AG10803 (cell line): ENCODE data around the gene SRSF4.

Source experiments
- DNase-seq: peaks from one replicate; pipeline ENCODE4 v3.0.0; 2010; ENCODE audit warnings: low read depth
- H3K4me3 ChIP-seq: 2 replicates; pipeline ENCODE4 v1.5.1; 2011; ENCODE audit warnings: mild to moderate bottlenecking, low read length, control low read depth
- CTCF ChIP-seq: conservative IDR thresholded peaks from 2 replicates; pipeline ENCODE4 v1.5.1; 2011; ENCODE audit warnings: mild to moderate bottlenecking, low read length, control low read depth, inconsistent platforms

SRSF4 gene

GRCh38 chr1:29120947-29121485 is 60.7 kb downstream of the SRSF4 start:
- TF ChIP-seq CTCF = peak; percentile 22; the same call in 1 of the 2 replicates
- no peak overlapping the region for H3K4me3 ChIP-seq
- DNase-seq = peak; percentile 31

GRCh38 chr1:29120367-29120766 is 61.3 kb downstream of the SRSF4 start:
- no peak for DNase-seq
- TF ChIP-seq CTCF = no peak
- H3K4me3 ChIP-seq = no peak overlapping the region

- no peak for DNase-seq
- H3K4me3 ChIP-seq = no peak overlapping the region
- no peak for TF ChIP-seq CTCF
These were observed 62.4 kb downstream of the SRSF4 start for GRCh38 chr1:29119121-29119929.

GRCh38 chr1:29117381-29117780 is 64.3 kb downstream of the SRSF4 start:
- TF ChIP-seq CTCF = peak; percentile 29
- DNase-seq = no peak
- H3K4me3 ChIP-seq = no peak overlapping the region

- TF ChIP-seq CTCF = no peak
- DNase-seq = no peak
- H3K4me3 ChIP-seq = no peak overlapping the region
These were observed 67.0 kb downstream of the SRSF4 start for GRCh38 chr1:29114654-29115053.

GRCh38 chr1:29113413-29114117 is 68.1 kb downstream of the SRSF4 start:
- no peak overlapping the region for H3K4me3 ChIP-seq
- no peak for DNase-seq
- TF ChIP-seq CTCF = no peak
